NCI-H2227 (cell line): ENCODE results near the gene ISCU.
A peak's percentile ranks its signal among the peaks of the same experiment; 100 is the strongest.
"Not testable (repeated sequence)": the region's sequence is repeated elsewhere in the genome, so short reads cannot be mapped to it uniquely, and the experiment has no call there.

Source experiments
- DNase-seq: peaks from one replicate; lab custom pipeline; 2025; ENCODE audit not compliant: unreplicated experiment; lab: John Stamatoyannopoulos, UW

ISCU gene

DNA sequence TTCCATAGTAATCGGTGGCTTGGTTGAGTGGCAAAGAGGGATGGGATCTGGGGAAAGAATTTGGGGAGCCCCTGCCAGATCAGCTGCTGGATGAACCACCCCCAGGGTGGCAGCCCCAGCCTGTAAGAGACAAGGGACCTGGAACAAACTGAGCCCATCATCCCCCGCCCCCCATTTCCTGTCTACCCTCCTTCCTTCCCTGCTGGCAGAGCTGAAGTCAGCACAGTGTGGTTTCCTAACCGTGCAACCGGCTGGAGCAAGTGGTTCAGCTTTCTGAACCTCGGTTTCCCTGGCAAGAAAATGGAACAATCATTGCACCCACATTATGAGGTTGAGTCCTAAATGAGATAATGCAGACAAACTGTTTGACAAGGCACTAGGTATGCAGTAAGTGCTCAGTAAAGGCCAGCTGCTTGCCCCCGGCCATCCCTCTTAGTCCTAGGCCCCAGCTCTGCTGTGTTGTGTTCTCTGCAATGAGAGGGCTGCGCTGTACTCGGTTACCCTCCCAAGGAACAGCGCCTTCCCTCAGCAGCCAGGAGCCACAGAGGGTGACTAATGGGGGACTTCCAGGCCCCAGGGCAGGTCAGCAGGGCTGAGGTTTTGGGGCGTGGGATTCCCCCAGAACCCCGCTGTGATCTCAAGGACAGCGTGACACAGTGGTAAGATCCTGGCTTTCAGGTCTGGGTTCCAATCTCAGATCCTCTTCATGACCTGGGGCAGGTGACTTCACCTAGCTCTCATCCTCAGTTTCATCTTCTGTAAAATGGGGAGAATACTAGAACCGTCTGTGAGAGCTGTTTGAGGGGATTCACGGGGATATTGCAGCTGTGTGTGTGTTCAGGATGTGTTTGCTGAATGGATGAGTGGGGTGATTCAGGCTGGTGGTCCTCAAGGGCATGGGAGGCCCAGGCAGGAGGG, 54.8 kb downstream of the ISCU start:
- no peak for DNase-seq

DNA sequence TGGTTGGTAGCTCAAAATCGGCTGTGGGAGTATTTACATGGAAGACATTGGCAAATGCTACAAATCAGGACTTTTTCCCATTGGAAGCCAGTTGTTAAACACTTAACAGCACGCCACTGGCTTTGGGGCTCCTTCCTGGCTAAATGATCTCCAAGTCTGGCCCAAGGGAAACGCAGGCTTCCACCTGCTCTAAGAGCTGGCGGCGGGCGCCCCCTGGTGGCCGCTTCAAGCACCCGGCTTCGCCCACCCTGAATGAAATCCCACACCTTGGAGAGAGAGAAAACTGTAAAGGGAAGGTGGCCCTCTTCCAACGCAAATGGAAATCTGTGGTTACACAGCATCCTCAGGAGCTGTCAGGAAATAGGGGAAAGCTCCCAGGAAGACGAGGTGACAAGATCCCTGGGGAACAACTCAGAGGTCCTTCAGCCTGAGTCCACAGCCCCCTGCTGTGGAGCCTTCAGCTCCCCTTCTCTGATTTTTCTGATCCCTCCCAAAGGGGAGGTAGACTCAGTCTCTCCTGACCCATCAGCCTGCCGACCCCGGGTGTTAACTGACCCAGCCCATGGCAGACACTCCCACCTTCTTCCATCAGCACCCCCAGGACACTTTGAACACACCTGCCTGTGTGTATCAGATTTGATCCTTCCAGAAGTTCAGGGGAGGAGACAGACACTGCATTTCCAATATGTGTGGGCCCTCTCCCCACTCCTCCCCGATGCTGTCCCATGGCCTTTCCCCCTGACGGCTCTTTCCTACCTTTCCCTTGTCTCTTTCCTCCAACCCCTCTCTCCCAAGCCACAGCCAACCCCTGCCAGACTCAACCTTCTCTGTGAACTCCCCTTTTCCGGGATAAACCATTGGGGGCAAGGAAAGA, 55.9 kb downstream of the ISCU start:
- DNase-seq: peak; percentile 89

DNA sequence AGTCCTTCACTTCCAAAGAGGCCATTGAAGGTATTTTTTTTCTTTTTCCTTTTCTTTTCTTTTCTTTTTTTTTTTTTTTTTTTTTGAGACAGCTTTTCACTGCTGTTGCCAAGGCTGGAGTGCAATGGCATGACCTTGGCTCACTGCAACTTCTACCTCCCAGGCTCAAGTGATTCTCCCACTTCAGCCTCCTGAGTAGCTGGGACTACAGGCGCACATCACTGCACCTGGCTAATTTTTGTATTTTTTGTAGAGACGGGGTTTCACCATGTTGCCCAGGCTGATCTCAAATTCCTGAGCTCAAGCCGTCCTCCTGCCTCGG, 56.5 kb downstream of the ISCU start:
- DNase-seq: not testable (repeated sequence)
